HCT116 (cell line): ENCODE results near the gene PTH2. TPM values are rescaled to one million over a fixed set of nuclear protein-coding genes. Genes with fewer than 3 reads are reported as not detected.

Experiments used
- ATAC-seq: fragments of 200-7000 bp; cut with Tn5 transposase; 2 replicates; pipeline ENCODE4 v1.9.1; 2020; ENCODE audit warnings: mild to moderate bottlenecking, moderate library complexity
- BruUV-seq: library from RNA; stranded (reverse); fragments of 400-500 nt; replicated peaks from 2 replicates; lab custom pipeline; 2021; lab: Mats Ljungman, UMichigan
- CTCF ChIA-PET: fragments of 300-600 bp; sonication (Branson Sonifier 250); formaldehyde crosslinking; loops from one replicate; lab custom pipeline; 2021; ENCODE audit warnings: antibody characterized with exemption; lab: Charles Lee
- POLR2A ChIA-PET: fragments of 300-600, 350-600 bp; sonication (Branson Sonifier 250); formaldehyde crosslinking; loops from one replicate; lab custom pipeline; 2021; ENCODE audit warnings: antibody characterized with exemption; lab: Charles Lee
- RAD21 ChIA-PET, 2 experiments: fragments of 300-600 bp; sonication (Branson Sonifier 250); formaldehyde crosslinking; loops; one replicate each; lab custom pipeline; 2023; ENCODE audit warnings: low total read pairs in 2 of 2; ENCODE audit not compliant: uncharacterized antibody in 2 of 2, unreplicated experiment in 2 of 2, low non-redundant PET in 1 of 2; lab: Charles Lee
- DNase-seq: peaks from one replicate; pipeline ENCODE4 v3.0.0-alpha.2; 2010; ENCODE audit warnings: low read depth, low spot score
- H2AFZ ChIP-seq: fragments of 200-600 bp; shearing (Covaris generic), sonication (generic); 2 replicates; pipeline ENCODE4 v1.6.1; 2017; ENCODE audit warnings: low read depth, mixed run types, mixed read lengths, antibody characterized with exemption, low read length; ENCODE audit not compliant: poor library complexity, severe bottlenecking
- H3K27ac ChIP-seq: 2 replicates; pipeline ENCODE4 v1.5.1; 2012; ENCODE audit warnings: low read depth, low read length
- H3K27me3 ChIP-seq: fragments of 200-600 bp; sonication (generic); 2 replicates; pipeline ENCODE4 v1.6.1; 2016; ENCODE audit warnings: mixed run types, low read length, mixed read lengths; ENCODE audit not compliant: insufficient read depth
- H3K36me3 ChIP-seq, 2 experiments: fragments of 200-500 bp in 1 of 2; fragments of 200-600 bp in 1 of 2; sonication (Bioruptor generic) in 1 of 2; sonication (generic) in 1 of 2; 2 replicates each; pipeline versions ENCODE4 v1.5.1 to v1.6.1; 2014 to 2016; ENCODE audit warnings: low read length in 2 of 2, inconsistent platforms in 1 of 2, mixed read lengths in 1 of 2, mixed run types in 1 of 2; ENCODE audit not compliant: insufficient read depth in 2 of 2, control insufficient read depth in 1 of 2
- H3K4me1 ChIP-seq, 2 experiments: fragments of 200-600 bp in 1 of 2; sonication (generic) in 1 of 2; 2 replicates each; pipeline versions ENCODE4 v1.5.1 to v1.6.1; 2012 to 2017; ENCODE audit warnings: low read length in 2 of 2, inconsistent platforms in 1 of 2, mild to moderate bottlenecking in 1 of 2, mixed read lengths in 1 of 2, mixed run types in 1 of 2, moderate library complexity in 1 of 2; ENCODE audit not compliant: insufficient read depth in 2 of 2, control insufficient read depth in 1 of 2
- H3K4me2 ChIP-seq: fragments of 200-600 bp; sonication (generic); 2 replicates; pipeline ENCODE4 v1.6.1; 2017; ENCODE audit warnings: mixed run types, low read length, mixed read lengths
- H3K4me3 ChIP-seq, 2 experiments: fragments of 200-600 bp in 1 of 2; sonication (generic) in 1 of 2; replicated peaks in 1 of 2; 2 replicates each; pipeline ENCODE4 v1.5.1; 2011 to 2016; ENCODE audit warnings: low read length in 2 of 2, control low read depth in 1 of 2, low read depth in 1 of 2, mild to moderate bottlenecking in 1 of 2, mixed read lengths in 1 of 2, mixed run types in 1 of 2
- H3K79me2 ChIP-seq: fragments of 200-600 bp; sonication (generic); 2 replicates; pipeline ENCODE4 v1.6.1; 2017; ENCODE audit warnings: mild to moderate bottlenecking, mixed run types, low read length, moderate library complexity, mixed read lengths; ENCODE audit not compliant: insufficient read depth
- H3K9ac ChIP-seq: fragments of 200-600 bp; sonication (generic); 2 replicates; pipeline ENCODE4 v1.6.1; 2016; ENCODE audit warnings: low read length, mixed read lengths
- H3K9me2 ChIP-seq: fragments of 200-600 bp; sonication (generic), shearing (Covaris generic); 2 replicates; pipeline ENCODE4 v1.6.1; 2017; ENCODE audit warnings: mixed run types, mild to moderate bottlenecking, moderate library complexity; ENCODE audit not compliant: insufficient read depth
- H3K9me3 ChIP-seq, 2 experiments: fragments of 200-500 bp in 1 of 2; fragments of 200-600 bp in 1 of 2; sonication (Bioruptor generic) in 1 of 2; sonication (generic) in 1 of 2; 2 replicates each; pipeline ENCODE4 v1.6.1; 2014 to 2017; ENCODE audit warnings: low read length in 2 of 2, mixed read lengths in 2 of 2, inconsistent platforms in 1 of 2, low read depth in 1 of 2, mild to moderate bottlenecking in 1 of 2, mixed run types in 1 of 2, moderate library complexity in 1 of 2; ENCODE audit not compliant: control insufficient read depth in 1 of 2, insufficient read depth in 1 of 2
- H4K20me1 ChIP-seq: fragments of 200-600 bp; sonication (generic), shearing (Covaris generic); 2 replicates; pipeline ENCODE4 v1.6.1; 2017; ENCODE audit warnings: mixed run types, mild to moderate bottlenecking, moderate library complexity; ENCODE audit not compliant: insufficient read depth
- JUND ChIP-seq: IDR thresholded peaks from 2 replicates; pipeline ENCODE4 v1.6.1; 2012
- POLR2A ChIP-seq: IDR thresholded peaks from 2 replicates; pipeline ENCODE4 v1.7.0; 2011; ENCODE audit warnings: borderline replicate concordance; ENCODE audit not compliant: insufficient read depth, insufficient read length; ENCODE audit errors: extremely low read depth
- SP1 ChIP-seq: IDR thresholded peaks from 2 replicates; pipeline ENCODE4 v1.6.1; 2012; ENCODE audit warnings: low read depth
- TCF7L2 ChIP-seq: IDR thresholded peaks from 2 replicates; pipeline ENCODE4 v1.7.0; 2011; ENCODE audit warnings: borderline replicate concordance, inconsistent platforms; ENCODE audit not compliant: insufficient read depth, insufficient read length; ENCODE audit errors: extremely low read depth
- ZNF274 ChIP-seq: fragments of 200-500 bp; sonication (Bioruptor generic); IDR thresholded peaks from 2 replicates; pipeline ENCODE4 v1.6.1; 2014; ENCODE audit warnings: mild to moderate bottlenecking, low read depth, low read length, inconsistent platforms
- intact Hi-C: fragments of 100-400 bp; cut with micrococcal nuclease; formaldehyde crosslinking; loops from 2 replicates; pipeline ENCODE4 v1.10.0; 2022
- total RNA-seq: library from RNA; stranded (reverse); gene quantifications from one replicate; pipeline ENCODE4 v1.2.1, GENCODE V29; 2021; ENCODE audit not compliant: unreplicated experiment
- TF ChIP-seq, protein P1 (sequence below): IDR thresholded peaks from 2 replicates; pipeline ENCODE4 v1.6.1; 2012; ENCODE audit warnings: low read depth

Gene PTH2
- total RNA-seq, 1 experiment from 2014 or later: 9.5 TPM

DNA sequence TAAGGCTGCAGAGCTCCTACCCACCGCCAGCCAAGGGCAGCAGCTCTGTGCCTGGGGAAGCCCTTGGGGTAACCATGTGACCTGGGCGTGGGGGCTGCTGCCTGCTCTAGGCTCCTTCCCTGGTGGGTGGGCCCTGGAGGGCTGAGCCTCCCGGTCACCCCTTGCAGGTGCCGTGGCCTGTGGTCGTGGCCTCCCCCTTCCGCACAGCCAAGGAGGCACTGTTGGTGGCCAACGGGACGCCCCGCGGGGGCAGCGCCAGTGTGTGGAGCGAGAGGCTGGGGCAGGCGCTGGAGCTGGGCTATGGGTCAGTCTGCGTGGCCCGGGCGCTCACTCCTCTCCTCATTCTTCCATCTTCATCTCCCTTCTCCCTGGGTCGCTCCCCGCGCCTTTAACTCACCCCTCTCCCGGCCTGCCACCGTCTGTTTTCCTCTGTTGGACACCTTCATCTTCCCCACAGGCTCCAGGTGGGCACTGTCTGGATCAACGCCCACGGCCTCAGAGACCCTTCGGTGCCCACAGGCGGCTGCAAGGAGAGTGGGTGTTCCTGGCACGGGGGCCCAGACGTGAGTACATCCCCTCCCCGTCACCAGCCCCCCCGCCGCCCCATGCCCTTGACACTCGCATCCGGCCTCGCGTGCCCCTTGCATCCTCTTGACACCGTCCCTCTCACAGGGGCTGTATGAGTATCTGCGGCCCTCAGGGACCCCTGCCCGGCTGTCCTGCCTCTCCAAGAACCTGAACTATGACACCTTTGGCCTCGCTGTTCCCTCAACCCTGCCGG lies 40.9 kb upstream of the PTH2 start:
- CTCF ChIA-PET: no interaction called here
- H3K4me1 ChIP-seq: peaks cover 7 to 11% of the 10 kb centered on the region in 2 experiments; a peak in 3 of 4 replicates
- ATAC-seq (no peak), DNase-seq (no peak)
- no peak overlapping the region for H3K9ac ChIP-seq
- RAD21 ChIA-PET: no interaction called here
- H3K9me3 ChIP-seq: no peaks in the 10 kb centered on the region
- no peak overlapping the region for H2AFZ ChIP-seq
- POLR2A ChIA-PET: no interaction called here
- no peaks in the 10 kb centered on the region for H3K27me3 ChIP-seq
- H3K27ac ChIP-seq: no peak overlapping the region
- no peaks in the 10 kb centered on the region for H3K79me2 ChIP-seq
- H3K4me3 ChIP-seq: no peak overlapping the region
- no peaks in the 10 kb centered on the region for H3K9me2 ChIP-seq
- intact Hi-C loops: no loop called here
- H3K36me3 ChIP-seq: no peaks in the 10 kb centered on the region
- H3K4me2 ChIP-seq: no peak overlapping the region
- no peaks in the 10 kb centered on the region for H4K20me1 ChIP-seq
- no TSS peak for BruUV-seq
- no peak for TF ChIP-seq TCF7L2
- TF ChIP-seq, protein P1, sequence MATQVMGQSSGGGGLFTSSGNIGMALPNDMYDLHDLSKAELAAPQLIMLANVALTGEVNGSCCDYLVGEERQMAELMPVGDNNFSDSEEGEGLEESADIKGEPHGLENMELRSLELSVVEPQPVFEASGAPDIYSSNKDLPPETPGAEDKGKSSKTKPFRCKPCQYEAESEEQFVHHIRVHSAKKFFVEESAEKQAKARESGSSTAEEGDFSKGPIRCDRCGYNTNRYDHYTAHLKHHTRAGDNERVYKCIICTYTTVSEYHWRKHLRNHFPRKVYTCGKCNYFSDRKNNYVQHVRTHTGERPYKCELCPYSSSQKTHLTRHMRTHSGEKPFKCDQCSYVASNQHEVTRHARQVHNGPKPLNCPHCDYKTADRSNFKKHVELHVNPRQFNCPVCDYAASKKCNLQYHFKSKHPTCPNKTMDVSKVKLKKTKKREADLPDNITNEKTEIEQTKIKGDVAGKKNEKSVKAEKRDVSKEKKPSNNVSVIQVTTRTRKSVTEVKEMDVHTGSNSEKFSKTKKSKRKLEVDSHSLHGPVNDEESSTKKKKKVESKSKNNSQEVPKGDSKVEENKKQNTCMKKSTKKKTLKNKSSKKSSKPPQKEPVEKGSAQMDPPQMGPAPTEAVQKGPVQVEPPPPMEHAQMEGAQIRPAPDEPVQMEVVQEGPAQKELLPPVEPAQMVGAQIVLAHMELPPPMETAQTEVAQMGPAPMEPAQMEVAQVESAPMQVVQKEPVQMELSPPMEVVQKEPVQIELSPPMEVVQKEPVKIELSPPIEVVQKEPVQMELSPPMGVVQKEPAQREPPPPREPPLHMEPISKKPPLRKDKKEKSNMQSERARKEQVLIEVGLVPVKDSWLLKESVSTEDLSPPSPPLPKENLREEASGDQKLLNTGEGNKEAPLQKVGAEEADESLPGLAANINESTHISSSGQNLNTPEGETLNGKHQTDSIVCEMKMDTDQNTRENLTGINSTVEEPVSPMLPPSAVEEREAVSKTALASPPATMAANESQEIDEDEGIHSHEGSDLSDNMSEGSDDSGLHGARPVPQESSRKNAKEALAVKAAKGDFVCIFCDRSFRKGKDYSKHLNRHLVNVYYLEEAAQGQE: no peak

DNA sequence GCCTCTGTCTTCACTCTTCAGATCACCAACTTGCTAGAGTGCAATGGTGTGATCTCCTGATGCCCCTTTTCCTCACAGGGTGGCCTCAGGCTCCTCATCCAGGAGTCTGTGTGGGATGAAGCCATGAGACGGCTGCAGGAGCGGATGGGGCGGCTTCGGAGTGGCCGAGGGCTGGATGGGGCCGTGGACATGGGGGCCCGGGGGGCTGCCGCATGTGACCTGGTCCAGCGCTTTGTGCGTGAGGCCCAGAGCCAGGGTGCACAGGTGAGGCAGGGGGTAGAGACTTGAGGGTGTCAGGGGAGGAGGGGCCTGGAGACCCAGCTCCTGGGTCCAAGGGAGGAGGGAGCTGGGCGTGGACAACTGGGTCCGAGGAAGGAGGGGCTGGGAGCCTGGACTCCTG lies 39.3 kb upstream of the PTH2 start:
- Histone ChIP-seq H3K4me2 (no peak overlapping the region), H3K4me3 (no peak overlapping the region), H3K27me3 (no peaks in the 10 kb centered on the region), H2AFZ (no peak overlapping the region), H3K36me3 (no peaks in the 10 kb centered on the region), H4K20me1 (no peaks in the 10 kb centered on the region), H3K79me2 (no peaks in the 10 kb centered on the region), H3K9me2 (no peaks in the 10 kb centered on the region), H3K27ac (no peak overlapping the region), H3K4me1 (no peaks in the 10 kb centered on the region), H3K9me3 (no peaks in the 10 kb centered on the region), H3K9ac (no peak overlapping the region)
- intact Hi-C loops: no loop called here
- ATAC-seq: no peak
- ChIA-PET RAD21 (no interaction called here), CTCF (no interaction called here), POLR2A (no interaction called here)
- DNase-seq: no peak
- no peak for TF ChIP-seq SP1
- TF ChIP-seq ZNF274: no peak
- TF ChIP-seq JUND: no peak
- TF ChIP-seq POLR2A: no peak
- TF ChIP-seq TCF7L2: no peak
- BruUV-seq: no TSS peak
